H1 (cell line): ENCODE data around the gene ELOVL6. TPM values are rescaled to one million over a fixed set of nuclear protein-coding genes. Genes with fewer than 3 reads are reported as not detected.

Experiments used
- CTCF ChIA-PET: fragments of 300-600 bp; sonication (Branson Sonifier 250); formaldehyde crosslinking; loops from one replicate; lab custom pipeline; 2021; ENCODE audit not compliant: partially characterized antibody; lab: Charles Lee
- POLR2A ChIA-PET: fragments of 300-600 bp; sonication (Branson Sonifier 250); formaldehyde crosslinking; loops from one replicate; lab custom pipeline; 2021; ENCODE audit warnings: inconsistent platforms; ENCODE audit not compliant: partially characterized antibody; lab: Charles Lee
- DNase-seq, 2 experiments: peaks; one replicate each; pipeline versions ENCODE4 v3.0.0 to v3.0.0-alpha.2; 2010 to 2022; ENCODE audit warnings: low spot score in 2 of 2, low read depth in 1 of 2, mixed read lengths in 1 of 2
- FAIRE-seq: peaks from 2 replicates; lab custom pipeline; 2011; peaks lifted over from hg19 to GRCh38; lab: Jason Lieb, UNC
- H2AFZ ChIP-seq: 2 replicates; pipeline ENCODE4 v1.8.1; 2012; ENCODE audit warnings: low read length, inconsistent platforms
- H2AK5ac ChIP-seq: 2 replicates; pipeline ENCODE4 v1.6.1; 2013; ENCODE audit warnings: low read depth, low read length
- H2BK120ac ChIP-seq: replicated peaks from 2 replicates; pipeline ENCODE3; 2013; ENCODE audit warnings: low read depth, low read length, inconsistent platforms
- H2BK12ac ChIP-seq: 2 replicates; pipeline ENCODE4 v1.6.1; 2013; ENCODE audit warnings: low read depth, low read length
- H2BK15ac ChIP-seq: 2 replicates; pipeline ENCODE4 v1.6.1; 2013; ENCODE audit warnings: low read length
- H2BK20ac ChIP-seq: 2 replicates; pipeline ENCODE4 v1.6.1; 2013; ENCODE audit warnings: low read length
- H2BK5ac ChIP-seq: 2 replicates; pipeline ENCODE4 v1.6.1; 2013; ENCODE audit warnings: low read depth, low read length
- H3K14ac ChIP-seq: 2 replicates; pipeline ENCODE4 v1.6.1; 2013; ENCODE audit warnings: inconsistent platforms; ENCODE audit not compliant: insufficient read length
- H3K18ac ChIP-seq: 2 replicates; pipeline ENCODE4 v1.6.1; 2013; ENCODE audit warnings: low read length; ENCODE audit errors: extremely low read depth
- H3K23ac ChIP-seq: 2 replicates; pipeline ENCODE4 v1.6.1; 2013; ENCODE audit warnings: inconsistent platforms; ENCODE audit not compliant: insufficient read length
- H3K23me2 ChIP-seq: 2 replicates; pipeline ENCODE4 v1.6.1; 2013; ENCODE audit warnings: low read depth, low read length
- H3K27ac ChIP-seq: 2 replicates; pipeline ENCODE4 v1.6.1; 2011; ENCODE audit warnings: low read depth, low read length, inconsistent platforms
- H3K27me3 ChIP-seq, 4 experiments: replicated peaks in 1 of 4; 1 replicate in 1 of 4; 2 replicates in 3 of 4; pipeline versions ENCODE4 v1.6.1 to v1.8.1; 2011 to 2013; ENCODE audit warnings: low read length in 3 of 4, mild to moderate bottlenecking in 3 of 4, inconsistent platforms in 2 of 4, mixed read lengths in 2 of 4, moderate library complexity in 1 of 4; ENCODE audit not compliant: control insufficient read depth in 3 of 4, insufficient read depth in 3 of 4; ENCODE audit errors: extremely low read depth in 1 of 4
- H3K36me3 ChIP-seq, 4 experiments: 2 replicates each; pipeline versions ENCODE4 v1.6.1 to v1.8.1; 2011 to 2013; ENCODE audit warnings: mild to moderate bottlenecking in 4 of 4, low read length in 3 of 4, moderate library complexity in 2 of 4, control low read depth in 1 of 4, inconsistent platforms in 1 of 4; ENCODE audit not compliant: insufficient read depth in 4 of 4, control insufficient read depth in 2 of 4
- H3K4ac ChIP-seq: replicated peaks from 2 replicates; pipeline ENCODE3; 2013; ENCODE audit warnings: low read length, low read depth, mixed read lengths, inconsistent platforms; ENCODE audit not compliant: insufficient read length
- H3K4me1 ChIP-seq, 4 experiments: replicated peaks in 1 of 4; 1 replicate in 1 of 4; 2 replicates in 3 of 4; pipeline versions ENCODE4 v1.6.1 to v1.8.1; 2011 to 2013; ENCODE audit warnings: low read length in 3 of 4, inconsistent platforms in 2 of 4, mixed read lengths in 1 of 4; ENCODE audit not compliant: insufficient read depth in 4 of 4, control insufficient read depth in 3 of 4
- H3K4me2 ChIP-seq, 2 experiments: 2 replicates each; pipeline versions ENCODE4 v1.6.1 to v1.8.1; 2011 to 2013; ENCODE audit warnings: low read depth in 2 of 2, low read length in 2 of 2, control low read depth in 1 of 2, inconsistent platforms in 1 of 2, mild to moderate bottlenecking in 1 of 2; ENCODE audit not compliant: insufficient read depth in 1 of 2
- H3K4me3 ChIP-seq, 4 experiments: fragments of 200-600, 300-600 bp in 1 of 4; sonication (generic), shearing (Covaris generic), sonication (Bioruptor Twin) in 1 of 4; 2 replicates each; pipeline versions ENCODE4 v1.5.1 to v1.8.1; 2011 to 2016; ENCODE audit warnings: low read length in 4 of 4, low read depth in 3 of 4, control low read depth in 2 of 4, inconsistent platforms in 2 of 4, mild to moderate bottlenecking in 2 of 4, mixed read lengths in 1 of 4, moderate library complexity in 1 of 4; ENCODE audit not compliant: insufficient read depth in 2 of 4; ENCODE audit errors: extremely low read depth in 1 of 4
- H3K56ac ChIP-seq: replicated peaks from 2 replicates; pipeline ENCODE3; 2013; ENCODE audit warnings: low read depth, mild to moderate bottlenecking, mixed read lengths, low read length, inconsistent platforms; ENCODE audit not compliant: insufficient read length
- H3K79me1 ChIP-seq: 2 replicates; pipeline ENCODE4 v1.6.1; 2013; ENCODE audit warnings: low read depth, low read length, control low read depth
- H3K79me2 ChIP-seq, 2 experiments: 2 replicates each; pipeline versions ENCODE4 v1.6.1 to v1.8.1; 2012 to 2013; ENCODE audit warnings: low read length in 2 of 2, mild to moderate bottlenecking in 2 of 2, inconsistent platforms in 1 of 2; ENCODE audit not compliant: insufficient read depth in 2 of 2, control insufficient read depth in 1 of 2
- H3K9ac ChIP-seq, 4 experiments: replicated peaks in 1 of 4; 1 replicate in 1 of 4; 2 replicates in 3 of 4; pipeline versions ENCODE4 v1.6.1 to v1.8.1; 2011 to 2013; ENCODE audit warnings: low read depth in 3 of 4, low read length in 3 of 4, control low read depth in 2 of 4, mild to moderate bottlenecking in 2 of 4, moderate library complexity in 2 of 4, inconsistent platforms in 1 of 4; ENCODE audit errors: extremely low read depth in 1 of 4
- H3K9me3 ChIP-seq, 2 experiments: 2 replicates each; pipeline versions ENCODE4 v1.6.1 to v1.8.1; 2012 to 2013; ENCODE audit warnings: mild to moderate bottlenecking in 2 of 2, moderate library complexity in 2 of 2, control low read depth in 1 of 2, inconsistent platforms in 1 of 2, low read depth in 1 of 2, low read length in 1 of 2, mixed read lengths in 1 of 2; ENCODE audit not compliant: insufficient read depth in 2 of 2
- H4K20me1 ChIP-seq, 2 experiments: replicated peaks in 1 of 2; 2 replicates each; pipeline versions ENCODE3 to v1.8.1; 2011 to 2013; ENCODE audit warnings: inconsistent platforms in 2 of 2, low read length in 2 of 2, mild to moderate bottlenecking in 1 of 2; ENCODE audit not compliant: insufficient read depth in 2 of 2, control insufficient read depth in 1 of 2
- H4K5ac ChIP-seq: 2 replicates; pipeline ENCODE4 v1.6.1; 2013; ENCODE audit warnings: low read length, low read depth, mixed read lengths, inconsistent platforms; ENCODE audit not compliant: insufficient read length
- H4K8ac ChIP-seq: 2 replicates; pipeline ENCODE4 v1.8.0; 2013; ENCODE audit warnings: mild to moderate bottlenecking, moderate library complexity, low read length, inconsistent platforms; ENCODE audit not compliant: insufficient read depth; ENCODE audit errors: extremely low read depth
- H4K91ac ChIP-seq: replicated peaks from 2 replicates; pipeline ENCODE3; 2013; ENCODE audit warnings: low read length, mixed read lengths, inconsistent platforms; ENCODE audit not compliant: insufficient read length
- ATF3 ChIP-seq: IDR thresholded peaks from 2 replicates; pipeline ENCODE4 v1.6.1; 2011; ENCODE audit warnings: low read depth, mild to moderate bottlenecking, low read length; ENCODE audit not compliant: insufficient read depth
- BACH1 ChIP-seq: IDR thresholded peaks from 2 replicates; pipeline ENCODE4 v1.6.1; 2012; ENCODE audit warnings: low read length, improper control_type of control experiment
- CEBPB ChIP-seq: IDR thresholded peaks from 2 replicates; pipeline ENCODE4 v1.6.1; 2012; ENCODE audit warnings: low read depth, low read length
- GTF2F1 ChIP-seq: IDR thresholded peaks from 2 replicates; pipeline ENCODE4 v1.6.1; 2012; ENCODE audit warnings: low read depth, low read length, improper control_type of control experiment, borderline replicate concordance
- JUND ChIP-seq: IDR thresholded peaks from 2 replicates; pipeline ENCODE4 v1.6.1; 2011; ENCODE audit warnings: mild to moderate bottlenecking, improper control_type of control experiment, low read length
- MAFK ChIP-seq: IDR thresholded peaks from 2 replicates; pipeline ENCODE4 v1.6.1; 2012; ENCODE audit warnings: low read depth, mild to moderate bottlenecking, improper control_type of control experiment, low read length
- POLR2A ChIP-seq, 2 experiments: IDR thresholded peaks; 1 replicate in 1 of 2; 2 replicates in 1 of 2; pipeline ENCODE4 v1.6.1; 2011; ENCODE audit warnings: low read depth in 2 of 2, low read length in 2 of 2, mild to moderate bottlenecking in 2 of 2; ENCODE audit errors: control extremely low read depth in 1 of 2
- RXRA ChIP-seq: IDR thresholded peaks from 2 replicates; pipeline ENCODE4 v1.6.1; 2011; ENCODE audit warnings: low read depth, mild to moderate bottlenecking, low read length, moderate library complexity; ENCODE audit not compliant: insufficient read depth
- SP2 ChIP-seq: IDR thresholded peaks from 2 replicates; pipeline ENCODE4 v1.6.1; 2012; ENCODE audit warnings: mild to moderate bottlenecking, low read length, inconsistent platforms
- TAF1 ChIP-seq: IDR thresholded peaks from 2 replicates; pipeline ENCODE4 v1.6.1; 2011; ENCODE audit warnings: mild to moderate bottlenecking, low read depth, low read length
- TAF7 ChIP-seq: optimal IDR thresholded peaks from 2 replicates; pipeline ENCODE3; 2011; ENCODE audit warnings: low read depth, mild to moderate bottlenecking, inconsistent platforms, low read length, moderate library complexity, borderline replicate concordance
- TEAD4 ChIP-seq: IDR thresholded peaks from 2 replicates; pipeline ENCODE4 v1.6.1; 2012; ENCODE audit warnings: low read depth, low read length, inconsistent platforms, mixed read lengths
- USF2 ChIP-seq: IDR thresholded peaks from 2 replicates; pipeline ENCODE4 v1.6.1; 2011; ENCODE audit warnings: low read length, improper control_type of control experiment
- WGBS, 2 experiments: shearing (Covaris generic) in 1 of 2; methylation state at CpG; one replicate each; pipeline versions ENCODE4 v1.1.6 to v1.1.7; 2013 to 2015; ENCODE audit warnings: low lambda C conversion rate in 2 of 2, mixed read lengths in 2 of 2, inconsistent platforms in 1 of 2, low coverage in 1 of 2, missing lambda C conversion rate in 1 of 2; ENCODE audit not compliant: insufficient replicate concordance in 2 of 2, insufficient coverage in 1 of 2, insufficient read length in 1 of 2; ENCODE audit errors: extremely low coverage in 1 of 2, missing lambda C conversion rate in 1 of 2; 5-methylcytosine and 5-hydroxymethylcytosine counted together
- polyA plus RNA-seq, 7 experiments: library from polyadenylated mRNA; depleted of rRNA in 3 of 7; stranded (reverse) in 5 of 7; unstranded in 2 of 7; fragments of >200 nt in 5 of 7; fragments of 200-250 nt in 2 of 7; gene quantifications; 1 replicate in 5 of 7; 2 replicates in 1 of 7; 4 replicates in 1 of 7; pipeline versions ENCODE4 v1.2.1 to v1.2.3, GENCODE V29; 2011 to 2013; ENCODE audit warnings: missing spikeins in 2 of 7, mixed read lengths in 2 of 7
- total RNA-seq: library from RNA; stranded (reverse); fragmentation: NEBNext Ultra II Directional; extraction: Animal tissue kit (Norgen Biotek cat#: 25700); gene quantifications from 2 replicates; pipeline ENCODE4 v1.2.1, GENCODE V29; 2021

Gene ELOVL6
- total and polyA plus RNA-seq, 2 of the 8 experiments (the other 6 are each of a cell fraction or from before 2014, with no cell fraction given): 27.8 to 86.6 TPM

- no peak for FAIRE-seq
- H2BK20ac ChIP-seq: no peak overlapping the region
- no peaks in the 10 kb centered on the region for H3K27me3 ChIP-seq
- no peak for DNase-seq
- no peak overlapping the region for H4K5ac ChIP-seq
- no peak overlapping the region for H2BK5ac ChIP-seq
- H3K4me1 ChIP-seq: no peaks in the 10 kb centered on the region; a peak in 2 of 7 replicates
- H3K4ac ChIP-seq: no peak overlapping the region
- H3K36me3 ChIP-seq: peaks cover 0 to 6% (median 3%) of the 10 kb centered on the region in 4 experiments; a peak in 3 of 8 replicates
- H2AK5ac ChIP-seq: no peak overlapping the region
- H3K56ac ChIP-seq: no peak overlapping the region
- POLR2A ChIA-PET: no interaction called here
- no peaks in the 10 kb centered on the region for H3K9me3 ChIP-seq
- H3K14ac ChIP-seq: no peak overlapping the region
- H3K23me2 ChIP-seq: no peaks in the 10 kb centered on the region
- peaks cover 0 to 10% of the 10 kb centered on the region in 2 experiments for H4K20me1 ChIP-seq
- WGBS, 2 experiments: 94% methylated on average over 3 of the region's 3 CpGs; no CpG with 5 or more reads in 1 of the 2 experiments
- no peak overlapping the region for H3K18ac ChIP-seq
- CTCF ChIA-PET: interaction anchor here (0.7 to 1.9 kb wide), 2 partner anchors 20 to 37 kb away, joined by 3 to 5 read pairs; no protein-coding TSS in a partner anchor
- no peaks in the 10 kb centered on the region for H3K79me1 ChIP-seq
- no peak overlapping the region for H3K4me2 ChIP-seq
- no peak overlapping the region for H3K9ac ChIP-seq
- H3K27ac ChIP-seq: no peak overlapping the region
- no peak overlapping the region for H2BK12ac ChIP-seq
- peaks cover 0 to 43% of the 10 kb centered on the region in 2 experiments; a peak in 2 of 4 replicates for H3K79me2 ChIP-seq
- no peak overlapping the region for H3K23ac ChIP-seq
- no peak overlapping the region for H4K91ac ChIP-seq
- H2BK120ac ChIP-seq: no peak overlapping the region
- no peak overlapping the region for H4K8ac ChIP-seq
- H3K4me3 ChIP-seq: no peak overlapping the region
- no peak overlapping the region for H2BK15ac ChIP-seq
- no peak overlapping the region for H2AFZ ChIP-seq
- TF ChIP-seq CEBPB (no peak), TAF1 (no peak), TEAD4 (no peak), SP2 (no peak), ATF3 (no peak), TAF7 (no peak), MAFK (no peak), USF2 (no peak), POLR2A (IDR thresholded peaks at IDR 0.05; ENCODE audit: control extremely low read depth in 1 of 2, low read depth in 2 of 2, low read length in 2 of 2) (no peak), JUND (no peak), GTF2F1 (no peak), RXRA (no peak), BACH1 (no peak)
These were observed 66.5 kb downstream of the ELOVL6 start for GRCh38 chr4:110131916-110132315.
